ENCODE results near the gene MAD1L1.

- no peak for TF ChIP-seq POLR2A (IDR thresholded peaks at IDR 0.05)
- TF ChIP-seq CTCF (IDR thresholded peaks at IDR 0.05) = no peak
These were observed 295.5 kb downstream of the MAD1L1 start for GRCh38 chr7:1937252-1937605.
